Measurements from ENCODE around the gene SLAIN2.
"Not testable (repeated sequence)": the region's sequence is repeated elsewhere in the genome, so short reads cannot be mapped to it uniquely, and the experiment has no call there.

The SLAIN2 gene

DNA sequence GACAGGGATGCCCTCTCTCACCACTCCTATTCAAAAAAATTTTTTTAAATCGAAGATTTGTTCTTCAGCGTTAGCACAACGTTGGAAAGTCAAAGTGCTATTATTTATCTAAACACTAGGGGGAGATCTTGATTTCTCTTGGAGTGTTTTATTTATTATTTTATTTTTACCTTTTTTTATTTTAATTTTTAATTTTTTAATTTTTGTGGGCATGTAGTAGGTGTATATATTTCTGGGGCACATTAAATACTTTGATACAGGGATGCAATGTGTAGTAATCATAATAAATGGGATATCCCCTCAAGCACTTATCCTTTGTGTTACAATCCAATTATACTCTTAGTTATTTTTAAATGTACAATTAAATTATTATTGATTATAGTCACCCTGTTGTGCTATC is 104.4 kb downstream of the SLAIN2 start:
- no peak for DNase-seq (ENCODE audit: low read depth)

DNA sequence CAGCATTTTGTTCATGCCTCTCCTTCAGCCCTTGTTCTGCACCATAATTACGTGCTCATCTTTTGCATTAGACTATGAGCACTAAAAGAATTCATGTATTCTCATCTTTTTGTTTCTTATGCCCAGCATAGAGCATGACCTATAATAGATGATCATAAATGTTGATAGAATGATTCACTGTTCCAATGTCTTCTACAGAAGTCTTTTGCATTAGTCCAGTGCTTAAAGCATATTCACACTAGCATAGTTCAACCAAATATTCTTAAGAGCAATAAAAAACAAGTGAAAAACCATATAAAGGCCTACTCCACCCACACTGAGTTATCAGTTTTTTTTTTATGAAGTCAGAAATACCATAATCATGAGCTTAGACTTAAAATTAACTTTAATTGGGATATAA is 105.3 kb downstream of the SLAIN2 start:
- no peak for DNase-seq (ENCODE audit: low read depth)

DNA sequence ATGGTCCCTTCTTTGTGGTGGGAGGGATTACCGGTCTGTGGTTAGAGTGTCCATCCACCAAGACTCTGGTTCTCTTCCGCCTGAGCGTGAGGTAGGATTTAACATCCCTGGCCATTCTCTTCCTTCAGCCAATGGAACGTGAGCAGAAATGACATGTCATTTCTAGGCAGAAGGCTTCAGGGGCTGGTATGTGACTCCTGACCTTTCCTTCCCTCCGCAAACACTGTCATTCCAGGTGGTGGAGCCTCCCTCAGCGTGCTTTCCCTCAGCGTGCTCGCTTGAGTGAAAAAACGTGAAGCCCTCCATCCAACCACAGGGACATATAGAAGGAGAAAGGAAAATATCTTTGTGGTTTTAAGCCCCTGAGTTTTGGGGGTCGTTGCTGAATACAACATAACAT is 107.8 kb downstream of the SLAIN2 start:
- DNase-seq (ENCODE audit: low read depth) = no peak

DNA sequence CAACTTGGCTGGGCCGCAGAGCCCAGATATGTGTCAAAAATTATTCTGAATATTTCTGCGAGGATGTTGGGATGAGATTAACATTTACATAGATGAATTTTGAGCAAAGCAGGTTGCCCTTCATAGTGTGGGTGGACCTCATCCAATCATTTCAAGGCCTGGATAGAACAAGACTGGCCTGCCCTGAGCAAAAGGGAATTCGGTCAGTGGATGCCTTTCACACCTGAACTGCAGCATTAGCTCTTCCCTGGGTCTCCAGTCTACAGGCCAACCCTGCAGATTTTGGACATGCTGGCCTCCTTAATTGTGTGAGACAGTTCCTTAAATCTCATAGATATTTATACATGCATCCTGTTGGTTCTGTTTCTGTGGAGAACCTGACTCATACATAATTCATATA is 109.4 kb downstream of the SLAIN2 start:
- DNase-seq (ENCODE audit: low read depth) = no peak

DNA sequence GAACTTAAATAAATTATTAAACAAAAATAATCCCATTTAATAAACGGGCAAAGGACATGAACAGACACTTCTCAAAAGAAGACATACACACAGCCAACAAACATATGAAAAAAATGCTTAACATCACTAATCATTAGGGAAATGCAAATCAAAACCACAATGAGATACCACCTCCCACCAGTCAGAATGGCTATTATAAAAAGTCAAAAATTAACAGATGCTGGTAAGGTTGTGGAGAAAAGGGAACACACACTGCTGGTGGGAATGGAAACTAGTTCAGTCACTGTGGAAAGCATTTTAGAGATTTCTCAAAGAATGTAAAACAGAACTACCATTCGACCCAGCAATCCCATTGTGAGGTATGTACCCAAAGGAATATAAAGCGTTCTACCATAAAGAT is 110.3 kb downstream of the SLAIN2 start:
- not testable (repeated sequence) for DNase-seq (ENCODE audit: low read depth)

DNA sequence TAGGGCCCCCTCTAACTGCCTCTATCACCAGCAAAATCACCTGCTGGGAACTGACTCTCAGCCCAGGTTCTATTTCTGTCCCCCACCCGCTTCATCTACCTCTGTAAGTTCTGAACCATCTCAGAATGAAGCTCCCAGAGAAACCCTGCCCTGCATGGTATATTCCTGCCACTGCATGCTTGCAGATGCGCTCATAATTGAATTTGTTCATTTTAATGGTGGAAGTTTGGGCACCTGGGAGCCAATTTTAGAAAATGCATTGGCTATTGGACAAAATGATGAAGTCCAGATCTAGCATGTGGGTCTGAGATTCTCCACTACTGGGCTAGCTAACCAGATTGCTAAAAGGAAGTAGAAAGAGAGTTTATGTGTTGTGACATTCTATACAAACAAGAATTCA is 113.3 kb downstream of the SLAIN2 start:
- DNase-seq (ENCODE audit: low read depth) = no peak

DNA sequence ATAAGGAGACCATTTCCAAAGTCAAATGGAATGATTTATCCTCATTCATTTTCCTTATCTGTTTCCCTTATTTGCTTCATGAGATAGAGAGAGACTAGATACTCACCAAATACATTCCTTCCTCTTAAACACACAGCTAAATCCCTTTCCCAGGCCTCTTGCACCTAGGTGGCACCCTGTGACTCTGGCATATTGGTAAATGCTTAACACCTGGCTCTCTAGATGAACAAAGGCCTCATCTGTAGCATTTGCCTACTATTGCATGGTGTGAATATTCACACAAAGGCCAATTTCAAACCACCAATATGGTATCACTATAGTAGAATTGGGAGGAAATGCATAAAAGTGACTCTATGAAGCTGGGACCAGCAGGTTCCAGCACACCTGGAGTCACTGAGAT is 119.7 kb downstream of the SLAIN2 start:
- DNase-seq (ENCODE audit: low read depth) = no peak

DNA sequence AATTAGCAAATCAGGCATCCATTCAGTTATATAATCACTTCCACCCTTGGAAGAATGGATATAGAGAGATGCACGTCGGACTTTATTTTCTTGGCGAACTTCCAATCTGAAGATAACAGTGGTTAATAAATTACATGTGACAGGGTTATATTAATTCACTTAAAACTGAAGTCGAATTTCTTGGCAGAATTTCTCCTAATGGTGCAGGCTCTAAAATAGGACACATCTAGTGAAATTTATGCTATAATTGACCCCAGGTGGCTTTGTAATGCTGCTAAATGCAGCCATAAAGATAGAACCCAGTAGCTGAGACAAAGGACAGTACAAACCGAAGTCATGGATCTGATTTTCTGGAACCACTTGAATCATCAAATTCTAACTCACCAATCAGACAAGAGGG is 121.0 kb downstream of the SLAIN2 start:
- DNase-seq (ENCODE audit: low read depth) = no peak

DNA sequence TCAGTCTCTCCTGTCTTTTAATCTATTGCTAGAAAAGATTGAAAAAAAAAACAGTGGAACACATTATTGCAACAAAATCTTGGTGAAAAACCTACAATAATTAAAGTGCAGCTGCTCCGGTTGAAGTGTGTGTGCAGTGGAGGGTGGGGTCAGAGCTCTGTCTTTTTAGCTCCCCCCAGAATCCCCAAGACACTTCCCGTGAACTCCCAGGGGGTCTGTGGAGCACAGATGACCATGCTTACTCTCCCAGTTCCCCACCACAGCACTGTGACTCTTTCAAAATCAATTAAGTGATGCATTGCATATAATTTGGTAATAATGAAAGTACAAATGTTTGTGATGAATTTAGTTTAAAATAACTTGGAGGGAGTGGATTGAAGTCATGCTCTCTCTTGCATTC is 126.1 kb downstream of the SLAIN2 start:
- DNase-seq (ENCODE audit: low read depth) = no peak

DNA sequence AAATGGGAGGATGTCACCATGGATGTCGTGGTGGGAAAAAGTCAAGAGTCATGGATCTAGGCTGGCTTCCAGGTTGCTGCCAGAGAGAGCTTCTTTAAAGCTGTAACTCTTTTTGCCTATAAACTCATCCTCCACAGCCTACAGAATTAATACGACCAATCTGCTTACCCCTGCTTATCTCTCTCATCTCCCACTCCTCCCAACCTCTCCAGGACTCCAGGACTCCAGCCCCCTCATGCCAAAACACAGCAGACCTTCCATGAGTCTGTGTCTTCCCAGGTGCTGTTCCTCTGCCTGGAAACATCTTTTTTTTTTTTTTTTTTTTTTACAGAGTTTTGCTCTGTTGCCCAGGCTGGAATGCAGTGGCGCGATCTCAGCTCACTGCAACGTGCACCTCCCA is 126.6 kb downstream of the SLAIN2 start:
- DNase-seq (ENCODE audit: low read depth) = no peak

DNA sequence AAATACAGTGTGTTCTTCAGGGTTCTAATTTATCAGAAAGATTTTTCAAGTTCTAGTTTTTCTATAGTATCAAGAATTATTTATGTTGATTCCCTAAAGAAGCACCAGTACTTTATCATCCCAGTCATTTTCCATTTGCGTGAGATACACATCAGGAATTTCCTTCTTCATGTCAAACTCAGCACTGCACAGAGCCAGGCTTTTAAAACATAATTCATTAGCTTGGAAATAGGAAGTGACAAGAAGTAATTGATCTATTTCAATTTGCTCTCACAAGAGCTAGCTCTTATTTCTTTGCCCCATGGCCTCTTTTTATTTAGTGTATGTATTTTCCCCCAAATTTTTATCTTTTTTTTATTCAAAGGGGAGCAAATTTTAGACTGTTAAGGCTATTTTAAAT is 128.8 kb downstream of the SLAIN2 start:
- no peak for DNase-seq (ENCODE audit: low read depth)

DNA sequence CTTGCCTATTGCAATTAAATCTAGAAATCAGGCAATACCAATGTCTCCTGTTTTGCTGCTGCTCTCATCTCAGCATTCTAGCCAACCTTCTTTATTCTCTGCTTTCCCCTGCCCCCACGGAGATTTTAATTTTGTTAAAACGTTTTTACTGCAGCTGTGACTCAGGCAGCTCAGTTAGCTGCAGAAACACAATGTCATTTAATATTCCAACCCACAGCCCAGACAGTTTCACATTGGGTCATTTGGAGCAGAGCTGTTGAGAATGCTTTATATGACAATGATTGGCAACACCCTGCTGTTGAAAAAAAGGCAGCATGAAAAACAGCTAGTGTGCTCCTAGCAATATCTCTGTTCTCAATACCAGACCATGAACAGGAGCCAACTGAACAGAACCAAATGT is 129.2 kb downstream of the SLAIN2 start:
- DNase-seq (ENCODE audit: low read depth) = no peak

DNA sequence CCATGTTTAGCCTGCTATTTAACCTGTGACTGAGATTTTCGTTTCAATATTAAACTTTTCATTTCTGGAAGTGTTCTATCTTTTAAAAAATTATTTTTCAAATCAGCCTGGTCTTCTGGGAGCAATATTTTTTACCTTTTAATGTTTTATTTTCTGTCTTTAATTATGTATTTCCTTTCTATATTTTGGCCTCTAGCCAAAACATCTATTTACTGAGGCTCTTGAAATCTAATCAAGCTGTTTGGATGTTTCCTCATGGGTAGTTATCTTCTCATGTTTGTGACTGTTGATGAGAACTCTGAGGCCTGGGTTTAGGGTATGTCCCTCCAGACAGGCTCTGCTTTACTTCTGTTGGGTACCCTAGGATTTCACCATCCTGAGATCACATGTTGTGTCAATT is 131.5 kb downstream of the SLAIN2 start:
- DNase-seq (ENCODE audit: low read depth) = no peak

DNA sequence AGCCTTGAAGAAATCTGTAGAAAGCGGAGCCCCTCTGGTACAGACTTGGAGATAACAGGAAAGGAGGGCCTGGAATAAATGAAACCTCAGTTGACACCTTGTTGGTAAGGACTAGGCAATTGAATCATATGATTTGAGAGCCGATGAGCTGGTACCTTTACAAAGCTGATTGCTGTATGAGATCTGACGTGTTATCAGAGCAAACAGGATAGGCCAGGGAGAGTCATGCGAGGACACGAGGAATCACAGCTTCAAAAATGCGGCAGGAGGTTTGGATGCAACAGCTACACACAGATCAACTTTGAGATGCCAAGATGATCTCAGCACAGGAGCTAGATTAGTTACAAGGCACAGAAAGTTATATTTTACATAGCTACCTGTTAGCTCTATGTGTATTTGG is 134.4 kb downstream of the SLAIN2 start:
- DNase-seq (ENCODE audit: low read depth) = no peak

Measured in stimulated activated CD8-positive, alpha-beta memory T cell treated with anti-CD3 and anti-CD28 coated beads, Interleukin-12 subunit alpha, Interleukin-12 subunit beta, amount 100 ng/mL, for 1 hour (primary cell).